GM12878 (cell line): ENCODE data around the gene RASGRF1. TPM values are rescaled to one million over a fixed set of nuclear protein-coding genes. Genes with fewer than 3 reads are reported as not detected.

ENCODE experiments used
- ATAC-seq: fragments of 200-7000 bp; cut with Tn5 transposase; 3 replicates; pipeline ENCODE4 v1.9.1; 2020; ENCODE audit warnings: mild to moderate bottlenecking, moderate library complexity
- BruUV-seq: library from RNA; stranded (reverse); fragments of 400-500 nt; replicated peaks from 2 replicates; lab custom pipeline; 2021; lab: Mats Ljungman, UMichigan
- CTCF ChIA-PET: fragments of 300-600 bp; sonication (Branson Sonifier 250); formaldehyde crosslinking; extraction: SDS; loops from one replicate; lab custom pipeline; 2021; ENCODE audit warnings: inconsistent platforms; lab: Yijun Ruan, JAX
- POLR2A ChIA-PET: fragments of 350-600 bp; formaldehyde crosslinking; extraction: SDS; loops from one replicate; lab custom pipeline; 2021; ENCODE audit warnings: inconsistent platforms; lab: Charles Lee
- RAD21 ChIA-PET: fragments of 300-600 bp; sonication (Branson Sonifier 250); formaldehyde crosslinking; loops from one replicate; lab custom pipeline; 2023; ENCODE audit warnings: antibody characterized with exemption; ENCODE audit not compliant: unreplicated experiment; lab: Charles Lee
- SMC1A ChIA-PET: fragments of 300-600 bp; sonication (Branson Sonifier 250); formaldehyde crosslinking; loops from one replicate; lab custom pipeline; 2023; ENCODE audit not compliant: unreplicated experiment, uncharacterized antibody; lab: Charles Lee
- DNase-seq: peaks from one replicate; pipeline ENCODE4 v3.0.0-alpha.2; 2011; ENCODE audit warnings: low read depth, low spot score
- FAIRE-seq: peaks from 3 replicates; lab custom pipeline; 2011; peaks lifted over from hg19 to GRCh38; lab: Jason Lieb, UNC
- H2AFZ ChIP-seq: 2 replicates; pipeline ENCODE4 v1.6.0; 2011; ENCODE audit warnings: low read depth, low read length, control low read depth; ENCODE audit not compliant: control insufficient read depth
- H3K27ac ChIP-seq: 2 replicates; pipeline ENCODE4 v1.5.1; 2011; ENCODE audit warnings: control low read depth; ENCODE audit not compliant: control insufficient read depth, insufficient read depth
- H3K27me3 ChIP-seq, 2 experiments: replicated peaks in 1 of 2; 2 replicates each; pipeline versions ENCODE4 v1.6.0 to v1.6.1; 2011; ENCODE audit warnings: low read length in 1 of 2; ENCODE audit not compliant: control insufficient read depth in 2 of 2, insufficient read depth in 2 of 2
- H3K36me3 ChIP-seq, 2 experiments: 2 replicates each; pipeline ENCODE4 v1.5.1; 2011; ENCODE audit warnings: low read length in 1 of 2; ENCODE audit not compliant: control insufficient read depth in 2 of 2, insufficient read depth in 2 of 2
- H3K4me1 ChIP-seq: 2 replicates; pipeline ENCODE4 v1.6.1; 2011; ENCODE audit warnings: mild to moderate bottlenecking, low read length, moderate library complexity, mixed read lengths; ENCODE audit not compliant: control insufficient read depth, insufficient read depth
- H3K4me2 ChIP-seq: 2 replicates; pipeline ENCODE4 v1.6.0; 2011; ENCODE audit warnings: control low read depth; ENCODE audit not compliant: control insufficient read depth, insufficient read depth
- H3K4me3 ChIP-seq: fragments of 200-600 bp; sonication (generic); 2 replicates; pipeline ENCODE4 v1.5.1; 2016
- H3K79me2 ChIP-seq: 2 replicates; pipeline ENCODE4 v1.6.0; 2011; ENCODE audit warnings: low read length; ENCODE audit not compliant: control insufficient read depth, insufficient read depth
- H3K9ac ChIP-seq: 2 replicates; pipeline ENCODE4 v1.8.0; 2011; ENCODE audit warnings: low read length, control low read depth, mixed read lengths; ENCODE audit not compliant: control insufficient read depth, insufficient read depth
- H3K9me3 ChIP-seq: replicated peaks from 3 replicates; pipeline ENCODE4 v1.5.1; 2011; ENCODE audit warnings: mild to moderate bottlenecking, low read length; ENCODE audit not compliant: control insufficient read depth, insufficient read depth
- H4K20me1 ChIP-seq: 2 replicates; pipeline ENCODE4 v1.6.0; 2011; ENCODE audit not compliant: control insufficient read depth, insufficient read depth
- CTCF ChIP-seq, 3 experiments: IDR thresholded peaks in 2 of 3; conservative IDR thresholded peaks in 1 of 3; 2 replicates each; pipeline ENCODE4 v1.5.1; 2011; ENCODE audit warnings: low read depth in 3 of 3, low read length in 3 of 3, mild to moderate bottlenecking in 3 of 3, control low read depth in 2 of 3, moderate library complexity in 2 of 3, inconsistent platforms in 1 of 3, mixed read lengths in 1 of 3; ENCODE audit not compliant: control insufficient read depth in 2 of 3, insufficient read depth in 1 of 3; ENCODE audit errors: extremely low read depth in 1 of 3
- DPF2 ChIP-seq: fragments of 450-650 bp; IDR thresholded peaks from 2 replicates; pipeline ENCODE4 v1.6.1; 2017; ENCODE audit warnings: mild to moderate bottlenecking
- IKZF1 ChIP-seq: fragments of 450-650 bp; conservative IDR thresholded peaks from 2 replicates; pipeline ENCODE4 v1.6.1; 2017; ENCODE audit warnings: antibody characterized with exemption, mild to moderate bottlenecking
- IRF5 ChIP-seq: fragments of 450-650 bp; IDR thresholded peaks from 2 replicates; pipeline ENCODE4 v1.6.1; 2017; ENCODE audit warnings: borderline replicate concordance
- MTA2 ChIP-seq: fragments of 450-650 bp; IDR thresholded peaks from 2 replicates; pipeline ENCODE4 v1.6.1; 2016; ENCODE audit warnings: low read depth, mild to moderate bottlenecking, moderate library complexity
- NR2F1 ChIP-seq: fragments of 450-650 bp; conservative IDR thresholded peaks from 2 replicates; pipeline ENCODE4 v1.6.1; 2017; ENCODE audit warnings: mild to moderate bottlenecking
- RAD21 ChIP-seq: IDR thresholded peaks from 2 replicates; pipeline ENCODE4 v1.6.1; 2011; ENCODE audit warnings: mild to moderate bottlenecking, low read depth, low read length, moderate library complexity; ENCODE audit not compliant: insufficient read depth
- RBBP5 ChIP-seq: fragments of 200-600 bp; sonication (generic); conservative IDR thresholded peaks from 2 replicates; pipeline ENCODE4 v1.6.1; 2016
- SMC3 ChIP-seq: IDR thresholded peaks from 2 replicates; pipeline ENCODE4 v1.6.1; 2011; ENCODE audit warnings: low read length, improper control_type of control experiment, borderline replicate concordance
- SREBF1 ChIP-seq: IDR thresholded peaks from 2 replicates; pipeline ENCODE4 v1.6.1; 2012; ENCODE audit warnings: mild to moderate bottlenecking, low read length
- STAT1 ChIP-seq: fragments of 450-650 bp; conservative IDR thresholded peaks from 2 replicates; pipeline ENCODE4 v1.6.1; 2014; ENCODE audit warnings: antibody characterized with exemption, mild to moderate bottlenecking
- YY1 ChIP-seq: IDR thresholded peaks from 2 replicates; pipeline ENCODE4 v1.6.1; 2011; ENCODE audit warnings: low read depth, mild to moderate bottlenecking, low read length
- ZNF687 ChIP-seq: fragments of 450-650 bp; IDR thresholded peaks from 2 replicates; pipeline ENCODE4 v1.6.1; 2017; ENCODE audit warnings: mild to moderate bottlenecking, moderate library complexity
- WGBS: methylation state at CpG from one replicate; pipeline ENCODE4 v1.1.6; 2016; ENCODE audit warnings: low lambda C conversion rate; ENCODE audit not compliant: insufficient replicate concordance, insufficient coverage; ENCODE audit errors: missing lambda C conversion rate; 5-methylcytosine and 5-hydroxymethylcytosine counted together
- in situ Hi-C: fragments of 300-500 bp; cut with MboI; formaldehyde crosslinking; loops from 9 replicates; pipeline ENCODE4 v1.14.3; 2018; ENCODE audit warnings: mixed read lengths
- intact Hi-C: fragments of 100-400 bp; cut with micrococcal nuclease; formaldehyde crosslinking; loops from one replicate; pipeline ENCODE4 v1.14.2; 2022; ENCODE audit not compliant: unreplicated experiment
- polyA plus RNA-seq, 11 experiments: library from polyadenylated mRNA; depleted of rRNA in 4 of 11; unstranded in 6 of 11; stranded (reverse) in 5 of 11; fragments of >200 nt; fragmentation: Nextera tagmentation in 4 of 11; fragmentation: Illumina TruSeq in 1 of 11; extraction: Ambion mirVana in 4 of 11; extraction: Trizol in 1 of 11; gene quantifications; 1 replicate in 1 of 11; 2 replicates in 10 of 11; pipeline versions ENCODE4 v1.2.1 to v1.2.3, GENCODE V29; 2011 to 2016; ENCODE audit warnings: inconsistent platforms in 2 of 11, missing spikeins in 2 of 11, low read depth in 1 of 11
- total RNA-seq, 4 experiments: library from RNA; depleted of rRNA in 3 of 4; stranded (reverse); fragments of >200 nt in 3 of 4; fragmentation: Illumina TruSeq in 1 of 4; extraction: Trizol in 1 of 4; gene quantifications; 2 replicates each; pipeline versions ENCODE4 v1.2.1 to v1.2.3, GENCODE V29; 2013 to 2021

Gene RASGRF1
- total and polyA plus RNA-seq, 10 of the 15 experiments (the other 5 are each of a cell fraction or from before 2014, with no cell fraction given), result 0.20 to 1.9 (median 0.86) TPM

GRCh38 chr15:79008659-79009058, 81.9 kb downstream of the RASGRF1 start (continued):
- no peak for TF ChIP-seq ZNF687

- POLR2A ChIA-PET, result interaction anchor here (0.7 to 2.2 kb wide), 6 partner anchors 9 to 444 kb away, joined by 3 to 9 read pairs (median 6); no protein-coding TSS in a partner anchor
- Histone ChIP-seq H4K20me1 (no peaks in the 10 kb centered on the region), H3K79me2 (peaks cover 1% of the 10 kb centered on the region), H3K27me3 (no peaks in the 10 kb centered on the region), H3K4me3 (no peak overlapping the region), H3K27ac (no peak overlapping the region), H3K9ac (no peak overlapping the region), H3K36me3 (no peaks in the 10 kb centered on the region), H3K4me1 (peaks cover 40% of the 10 kb centered on the region), H3K4me2 (no peak overlapping the region), H2AFZ (no peak overlapping the region), H3K9me3 (no peaks in the 10 kb centered on the region; the same call in 2 of the 3 replicates)
- no peak for FAIRE-seq
- no TSS peak for BruUV-seq
- intact Hi-C loops, result loop anchor here (2.0 kb wide), 1 partner anchor 68 kb away; no protein-coding TSS in a partner anchor
- in situ Hi-C loops, result loop anchor here (5.0 kb wide), 1 partner anchor 70 kb away; no protein-coding TSS in a partner anchor
- SMC1A ChIA-PET, result interaction anchor here (0.7 to 5.5 kb wide), 17 partner anchors 9 to 98 kb away, joined by 3 to 86 read pairs (median 5); partner anchors contain the start of gene CTSH
- peak; percentile 40 for DNase-seq
- WGBS, result 96% methylated on average over 3 of the region's 3 CpGs
- peak; percentile 57 for ATAC-seq
- RAD21 ChIA-PET, result interaction anchor here (0.6 to 5.0 kb wide), 22 partner anchors 9 to 178 kb away, joined by 3 to 75 read pairs (median 5); partner anchors contain the start of gene CTSH
- CTCF ChIA-PET, result interaction anchor here (0.6 to 5.6 kb wide), 37 partner anchors 9 to 251 kb away, joined by 3 to 105 read pairs (median 5); partner anchors contain the start of genes CTSH and MORF4L1
- TF ChIP-seq SMC3 (peak; percentile 66), DPF2 (0 out of 2 replicates have a peak, but pooled peaks have one; percentile 18), YY1 (0 out of 2 replicates have a peak, but pooled peaks have one; percentile 22), CTCF (IDR thresholded peaks at IDR 0.05 in 2 of 3, conservative IDR thresholded peaks at IDR 0.05 in 1 of 3; ENCODE audit: control insufficient read depth in 2 of 3, extremely low read depth in 1 of 3, insufficient read depth in 1 of 3, low read depth in 3 of 3, low read length in 3 of 3) (peak; percentile 55 to 86 (median 77)), RAD21 (peak; percentile 22; the same call in 1 of the 2 replicates), SREBF1 (no peak), IRF5 (no peak), RBBP5 (no peak), NR2F1 (peak; percentile 74; the same call in 1 of the 2 replicates), STAT1 (no peak), MTA2 (0 out of 2 replicates have a peak, but pooled peaks have one; percentile 27), IKZF1 (peak; percentile 62)
These were observed 83.5 kb downstream of the RASGRF1 start for GRCh38 chr15:79007066-79007465.
